HG03064 (cell line): ENCODE results near the gene CLCN4.

Experiments
- ATAC-seq: cut with Tn5 transposase; IDR thresholded peaks from one replicate; pipeline ENCODE4 v1.9.1; 2021; ENCODE audit warnings: low read depth; ENCODE audit not compliant: unreplicated experiment

The CLCN4 gene

GRCh38 chrX:10233173-10233572, 76.4 kb downstream of the CLCN4 start:
- no peak for ATAC-seq

- no peak for ATAC-seq
Measured at GRCh38 chrX:10233696-10234095, 76.9 kb downstream of the CLCN4 start.

GRCh38 chrX:10235851-10236250, 79.1 kb downstream of the CLCN4 start:
- ATAC-seq, result no peak

GRCh38 chrX:10237241-10237640, 80.5 kb downstream of the CLCN4 start:
- no peak for ATAC-seq

- ATAC-seq, result no peak
Measured at GRCh38 chrX:10239611-10240064, 82.9 kb downstream of the CLCN4 start.

- no peak for ATAC-seq
Measured at GRCh38 chrX:10240918-10241317, 84.1 kb downstream of the CLCN4 start.

- ATAC-seq, result no peak
Measured at GRCh38 chrX:10242026-10242425, 85.3 kb downstream of the CLCN4 start.

GRCh38 chrX:10243106-10243505, 86.3 kb downstream of the CLCN4 start:
- no peak for ATAC-seq

GRCh38 chrX:10244915-10245622, 88.3 kb downstream of the CLCN4 start:
- ATAC-seq, result no peak

- no peak for ATAC-seq
Measured at GRCh38 chrX:10245886-10246285, 89.1 kb downstream of the CLCN4 start.

- ATAC-seq, result no peak
Measured at GRCh38 chrX:10246297-10246696, 89.5 kb downstream of the CLCN4 start.

GRCh38 chrX:10246846-10247245, 90.1 kb downstream of the CLCN4 start:
- ATAC-seq, result no peak

GRCh38 chrX:10254739-10255138, 98.0 kb downstream of the CLCN4 start:
- ATAC-seq, result no peak

- ATAC-seq, result no peak
Measured at GRCh38 chrX:10259716-10260115, 102.9 kb downstream of the CLCN4 start.

- ATAC-seq, result no peak
Measured at GRCh38 chrX:10265775-10266174, 109.0 kb downstream of the CLCN4 start.

- ATAC-seq, result no peak
Measured at GRCh38 chrX:10278716-10279115, 121.9 kb downstream of the CLCN4 start.

- no peak for ATAC-seq
Measured at GRCh38 chrX:10280071-10280470, 123.3 kb downstream of the CLCN4 start.

GRCh38 chrX:10282490-10282889, 125.7 kb downstream of the CLCN4 start:
- no peak for ATAC-seq

GRCh38 chrX:10286195-10286594, 129.4 kb downstream of the CLCN4 start:
- no peak for ATAC-seq
